ENCODE data around the gene STX3.

GRCh38 chr11:59847626-59848025, 92.5 kb downstream of the STX3 start:
- TF ChIP-seq, protein P1, sequence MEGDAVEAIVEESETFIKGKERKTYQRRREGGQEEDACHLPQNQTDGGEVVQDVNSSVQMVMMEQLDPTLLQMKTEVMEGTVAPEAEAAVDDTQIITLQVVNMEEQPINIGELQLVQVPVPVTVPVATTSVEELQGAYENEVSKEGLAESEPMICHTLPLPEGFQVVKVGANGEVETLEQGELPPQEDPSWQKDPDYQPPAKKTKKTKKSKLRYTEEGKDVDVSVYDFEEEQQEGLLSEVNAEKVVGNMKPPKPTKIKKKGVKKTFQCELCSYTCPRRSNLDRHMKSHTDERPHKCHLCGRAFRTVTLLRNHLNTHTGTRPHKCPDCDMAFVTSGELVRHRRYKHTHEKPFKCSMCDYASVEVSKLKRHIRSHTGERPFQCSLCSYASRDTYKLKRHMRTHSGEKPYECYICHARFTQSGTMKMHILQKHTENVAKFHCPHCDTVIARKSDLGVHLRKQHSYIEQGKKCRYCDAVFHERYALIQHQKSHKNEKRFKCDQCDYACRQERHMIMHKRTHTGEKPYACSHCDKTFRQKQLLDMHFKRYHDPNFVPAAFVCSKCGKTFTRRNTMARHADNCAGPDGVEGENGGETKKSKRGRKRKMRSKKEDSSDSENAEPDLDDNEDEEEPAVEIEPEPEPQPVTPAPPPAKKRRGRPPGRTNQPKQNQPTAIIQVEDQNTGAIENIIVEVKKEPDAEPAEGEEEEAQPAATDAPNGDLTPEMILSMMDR (IDR thresholded peaks at IDR 0.05): no peak
- no peak for TF ChIP-seq EZH2 (IDR thresholded peaks at IDR 0.05)
- no peak for TF ChIP-seq EZH2phosphoT487 (IDR thresholded peaks at IDR 0.05)

Measured in neural progenitor cell (in vitro differentiated cells).